H1 (cell line): ENCODE results near the gene ZBTB8B. TPM values are rescaled to one million over a fixed set of nuclear protein-coding genes. Genes with fewer than 3 reads are reported as not detected.

ENCODE experiments used
- CTCF ChIA-PET: fragments of 300-600 bp; sonication (Branson Sonifier 250); formaldehyde crosslinking; loops from one replicate; lab custom pipeline; 2021; ENCODE audit not compliant: partially characterized antibody; lab: Charles Lee
- POLR2A ChIA-PET: fragments of 300-600 bp; sonication (Branson Sonifier 250); formaldehyde crosslinking; loops from one replicate; lab custom pipeline; 2021; ENCODE audit warnings: inconsistent platforms; ENCODE audit not compliant: partially characterized antibody; lab: Charles Lee
- DNase-seq, 2 experiments: peaks; one replicate each; pipeline versions ENCODE4 v3.0.0 to v3.0.0-alpha.2; 2010 to 2022; ENCODE audit warnings: low spot score in 2 of 2, low read depth in 1 of 2, mixed read lengths in 1 of 2
- FAIRE-seq: peaks from 2 replicates; lab custom pipeline; 2011; peaks lifted over from hg19 to GRCh38; lab: Jason Lieb, UNC
- H2AFZ ChIP-seq: 2 replicates; pipeline ENCODE4 v1.8.1; 2012; ENCODE audit warnings: low read length, inconsistent platforms
- H2AK5ac ChIP-seq: 2 replicates; pipeline ENCODE4 v1.6.1; 2013; ENCODE audit warnings: low read depth, low read length
- H2BK120ac ChIP-seq: replicated peaks from 2 replicates; pipeline ENCODE3; 2013; ENCODE audit warnings: low read depth, low read length, inconsistent platforms
- H2BK12ac ChIP-seq: 2 replicates; pipeline ENCODE4 v1.6.1; 2013; ENCODE audit warnings: low read depth, low read length
- H2BK15ac ChIP-seq: 2 replicates; pipeline ENCODE4 v1.6.1; 2013; ENCODE audit warnings: low read length
- H2BK20ac ChIP-seq: 2 replicates; pipeline ENCODE4 v1.6.1; 2013; ENCODE audit warnings: low read length
- H2BK5ac ChIP-seq: 2 replicates; pipeline ENCODE4 v1.6.1; 2013; ENCODE audit warnings: low read depth, low read length
- H3K14ac ChIP-seq: 2 replicates; pipeline ENCODE4 v1.6.1; 2013; ENCODE audit warnings: inconsistent platforms; ENCODE audit not compliant: insufficient read length
- H3K18ac ChIP-seq: 2 replicates; pipeline ENCODE4 v1.6.1; 2013; ENCODE audit warnings: low read length; ENCODE audit errors: extremely low read depth
- H3K23ac ChIP-seq: 2 replicates; pipeline ENCODE4 v1.6.1; 2013; ENCODE audit warnings: inconsistent platforms; ENCODE audit not compliant: insufficient read length
- H3K23me2 ChIP-seq: 2 replicates; pipeline ENCODE4 v1.6.1; 2013; ENCODE audit warnings: low read depth, low read length
- H3K27ac ChIP-seq: 2 replicates; pipeline ENCODE4 v1.6.1; 2011; ENCODE audit warnings: low read depth, low read length, inconsistent platforms
- H3K27me3 ChIP-seq, 4 experiments: replicated peaks in 1 of 4; 1 replicate in 1 of 4; 2 replicates in 3 of 4; pipeline versions ENCODE4 v1.6.1 to v1.8.1; 2011 to 2013; ENCODE audit warnings: low read length in 3 of 4, mild to moderate bottlenecking in 3 of 4, inconsistent platforms in 2 of 4, mixed read lengths in 2 of 4, moderate library complexity in 1 of 4; ENCODE audit not compliant: control insufficient read depth in 3 of 4, insufficient read depth in 3 of 4; ENCODE audit errors: extremely low read depth in 1 of 4
- H3K36me3 ChIP-seq, 4 experiments: 2 replicates each; pipeline versions ENCODE4 v1.6.1 to v1.8.1; 2011 to 2013; ENCODE audit warnings: mild to moderate bottlenecking in 4 of 4, low read length in 3 of 4, moderate library complexity in 2 of 4, control low read depth in 1 of 4, inconsistent platforms in 1 of 4; ENCODE audit not compliant: insufficient read depth in 4 of 4, control insufficient read depth in 2 of 4
- H3K4ac ChIP-seq: replicated peaks from 2 replicates; pipeline ENCODE3; 2013; ENCODE audit warnings: low read length, low read depth, mixed read lengths, inconsistent platforms; ENCODE audit not compliant: insufficient read length
- H3K4me1 ChIP-seq, 4 experiments: replicated peaks in 1 of 4; 1 replicate in 1 of 4; 2 replicates in 3 of 4; pipeline versions ENCODE4 v1.6.1 to v1.8.1; 2011 to 2013; ENCODE audit warnings: low read length in 3 of 4, inconsistent platforms in 2 of 4, mixed read lengths in 1 of 4; ENCODE audit not compliant: insufficient read depth in 4 of 4, control insufficient read depth in 3 of 4
- H3K4me2 ChIP-seq, 2 experiments: 2 replicates each; pipeline versions ENCODE4 v1.6.1 to v1.8.1; 2011 to 2013; ENCODE audit warnings: low read depth in 2 of 2, low read length in 2 of 2, control low read depth in 1 of 2, inconsistent platforms in 1 of 2, mild to moderate bottlenecking in 1 of 2; ENCODE audit not compliant: insufficient read depth in 1 of 2
- H3K4me3 ChIP-seq, 4 experiments: fragments of 200-600, 300-600 bp in 1 of 4; sonication (generic), shearing (Covaris generic), sonication (Bioruptor Twin) in 1 of 4; 2 replicates each; pipeline versions ENCODE4 v1.5.1 to v1.8.1; 2011 to 2016; ENCODE audit warnings: low read length in 4 of 4, low read depth in 3 of 4, control low read depth in 2 of 4, inconsistent platforms in 2 of 4, mild to moderate bottlenecking in 2 of 4, mixed read lengths in 1 of 4, moderate library complexity in 1 of 4; ENCODE audit not compliant: insufficient read depth in 2 of 4; ENCODE audit errors: extremely low read depth in 1 of 4
- H3K56ac ChIP-seq: replicated peaks from 2 replicates; pipeline ENCODE3; 2013; ENCODE audit warnings: low read depth, mild to moderate bottlenecking, mixed read lengths, low read length, inconsistent platforms; ENCODE audit not compliant: insufficient read length
- H3K79me1 ChIP-seq: 2 replicates; pipeline ENCODE4 v1.6.1; 2013; ENCODE audit warnings: low read depth, low read length, control low read depth
- H3K79me2 ChIP-seq, 2 experiments: 2 replicates each; pipeline versions ENCODE4 v1.6.1 to v1.8.1; 2012 to 2013; ENCODE audit warnings: low read length in 2 of 2, mild to moderate bottlenecking in 2 of 2, inconsistent platforms in 1 of 2; ENCODE audit not compliant: insufficient read depth in 2 of 2, control insufficient read depth in 1 of 2
- H3K9ac ChIP-seq, 4 experiments: replicated peaks in 1 of 4; 1 replicate in 1 of 4; 2 replicates in 3 of 4; pipeline versions ENCODE4 v1.6.1 to v1.8.1; 2011 to 2013; ENCODE audit warnings: low read depth in 3 of 4, low read length in 3 of 4, control low read depth in 2 of 4, mild to moderate bottlenecking in 2 of 4, moderate library complexity in 2 of 4, inconsistent platforms in 1 of 4; ENCODE audit errors: extremely low read depth in 1 of 4
- H3K9me3 ChIP-seq, 2 experiments: 2 replicates each; pipeline versions ENCODE4 v1.6.1 to v1.8.1; 2012 to 2013; ENCODE audit warnings: mild to moderate bottlenecking in 2 of 2, moderate library complexity in 2 of 2, control low read depth in 1 of 2, inconsistent platforms in 1 of 2, low read depth in 1 of 2, low read length in 1 of 2, mixed read lengths in 1 of 2; ENCODE audit not compliant: insufficient read depth in 2 of 2
- H4K20me1 ChIP-seq, 2 experiments: replicated peaks in 1 of 2; 2 replicates each; pipeline versions ENCODE3 to v1.8.1; 2011 to 2013; ENCODE audit warnings: inconsistent platforms in 2 of 2, low read length in 2 of 2, mild to moderate bottlenecking in 1 of 2; ENCODE audit not compliant: insufficient read depth in 2 of 2, control insufficient read depth in 1 of 2
- H4K5ac ChIP-seq: 2 replicates; pipeline ENCODE4 v1.6.1; 2013; ENCODE audit warnings: low read length, low read depth, mixed read lengths, inconsistent platforms; ENCODE audit not compliant: insufficient read length
- H4K8ac ChIP-seq: 2 replicates; pipeline ENCODE4 v1.8.0; 2013; ENCODE audit warnings: mild to moderate bottlenecking, moderate library complexity, low read length, inconsistent platforms; ENCODE audit not compliant: insufficient read depth; ENCODE audit errors: extremely low read depth
- H4K91ac ChIP-seq: replicated peaks from 2 replicates; pipeline ENCODE3; 2013; ENCODE audit warnings: low read length, mixed read lengths, inconsistent platforms; ENCODE audit not compliant: insufficient read length
- BACH1 ChIP-seq: IDR thresholded peaks from 2 replicates; pipeline ENCODE4 v1.6.1; 2012; ENCODE audit warnings: low read length, improper control_type of control experiment
- CEBPB ChIP-seq: IDR thresholded peaks from 2 replicates; pipeline ENCODE4 v1.6.1; 2012; ENCODE audit warnings: low read depth, low read length
- NANOG ChIP-seq: IDR thresholded peaks from 2 replicates; pipeline ENCODE4 v1.6.1; 2011; ENCODE audit warnings: low read length, low read depth, mild to moderate bottlenecking, inconsistent platforms; ENCODE audit not compliant: insufficient read depth, poor library complexity, severe bottlenecking
- POLR2A ChIP-seq, 2 experiments: IDR thresholded peaks; 1 replicate in 1 of 2; 2 replicates in 1 of 2; pipeline ENCODE4 v1.6.1; 2011; ENCODE audit warnings: low read depth in 2 of 2, low read length in 2 of 2, mild to moderate bottlenecking in 2 of 2; ENCODE audit errors: control extremely low read depth in 1 of 2
- WGBS, 2 experiments: shearing (Covaris generic) in 1 of 2; methylation state at CpG; one replicate each; pipeline versions ENCODE4 v1.1.6 to v1.1.7; 2013 to 2015; ENCODE audit warnings: low lambda C conversion rate in 2 of 2, mixed read lengths in 2 of 2, inconsistent platforms in 1 of 2, low coverage in 1 of 2, missing lambda C conversion rate in 1 of 2; ENCODE audit not compliant: insufficient replicate concordance in 2 of 2, insufficient coverage in 1 of 2, insufficient read length in 1 of 2; ENCODE audit errors: extremely low coverage in 1 of 2, missing lambda C conversion rate in 1 of 2; 5-methylcytosine and 5-hydroxymethylcytosine counted together
- polyA plus RNA-seq, 7 experiments: library from polyadenylated mRNA; depleted of rRNA in 3 of 7; stranded (reverse) in 5 of 7; unstranded in 2 of 7; fragments of >200 nt in 5 of 7; fragments of 200-250 nt in 2 of 7; gene quantifications; 1 replicate in 5 of 7; 2 replicates in 1 of 7; 4 replicates in 1 of 7; pipeline versions ENCODE4 v1.2.1 to v1.2.3, GENCODE V29; 2011 to 2013; ENCODE audit warnings: missing spikeins in 2 of 7, mixed read lengths in 2 of 7
- total RNA-seq: library from RNA; stranded (reverse); fragmentation: NEBNext Ultra II Directional; extraction: Animal tissue kit (Norgen Biotek cat#: 25700); gene quantifications from 2 replicates; pipeline ENCODE4 v1.2.1, GENCODE V29; 2021
- TF ChIP-seq, protein P1 (sequence below): IDR thresholded peaks from 2 replicates; pipeline ENCODE4 v1.6.1; 2012; ENCODE audit warnings: inconsistent platforms

The ZBTB8B gene
- total and polyA plus RNA-seq, 2 of the 8 experiments (the other 6 are each of a cell fraction or from before 2014, with no cell fraction given): 1.3 to 3.7 TPM

DNA sequence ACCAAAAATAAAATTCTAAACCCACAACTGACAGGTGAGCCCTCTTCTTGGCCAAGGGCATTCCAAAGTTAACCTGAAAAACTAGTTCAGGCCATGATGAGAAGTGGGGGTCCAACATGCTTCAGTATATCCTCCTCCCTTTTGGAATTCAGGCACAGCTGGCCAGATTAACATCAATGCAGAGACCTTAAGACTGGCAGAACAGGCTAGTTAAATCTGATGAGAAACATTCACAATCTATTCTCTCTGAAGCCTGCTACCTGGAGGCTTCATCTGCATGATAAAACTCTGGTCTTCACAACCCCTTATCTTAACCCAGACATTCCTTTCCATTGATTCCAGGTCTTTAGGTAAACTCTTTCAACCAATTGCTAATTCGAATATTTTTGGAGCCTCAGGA lies 26.7 kb upstream of the ZBTB8B start:
- peak overlapping the region in 1 of 2 experiments; percentile 35; a peak in 1 of 4 replicates for H3K4me2 ChIP-seq
- H3K36me3 ChIP-seq: no peaks in the 10 kb centered on the region
- CTCF ChIA-PET: interaction anchor here (0.9 to 2.8 kb wide), 4 partner anchors 11 to 274 kb away, joined by 3 to 10 read pairs (median 4); no protein-coding TSS in a partner anchor
- no peak for FAIRE-seq
- peak overlapping the region; percentile 80 for H3K27ac ChIP-seq
- no peak overlapping the region for H3K23ac ChIP-seq
- peak overlapping the region; percentile 86; the same call in 1 of the 2 replicates for H2BK5ac ChIP-seq
- no peak overlapping the region for H2AFZ ChIP-seq
- no peaks in the 10 kb centered on the region for H4K20me1 ChIP-seq
- peak overlapping the region in 1 of 4 experiments; percentile 34; a peak in 1 of 7 replicates for H3K9ac ChIP-seq
- H3K79me1 ChIP-seq: no peaks in the 10 kb centered on the region
- DNase-seq: peak; percentile 57 to 66
- H3K4me1 ChIP-seq: peaks cover 0 to 6% (median 2%) of the 10 kb centered on the region in 4 experiments; a peak in 3 of 7 replicates
- no peaks in the 10 kb centered on the region for H3K79me2 ChIP-seq
- 43% methylated on average over 1 of the region's 1 CpG; no CpG with 5 or more reads in 1 of the 2 experiments for WGBS, 2 experiments
- no peaks in the 10 kb centered on the region for H3K23me2 ChIP-seq
- no peak overlapping the region for H2BK12ac ChIP-seq
- H3K56ac ChIP-seq: no peak overlapping the region
- H3K9me3 ChIP-seq: peaks cover 11 to 13% of the 10 kb centered on the region in 2 experiments; a peak in 2 of 4 replicates
- H4K91ac ChIP-seq: peak overlapping the region; percentile 97
- no peak overlapping the region for H2BK20ac ChIP-seq
- POLR2A ChIA-PET: interaction anchor here (0.7 to 3.8 kb wide), 4 partner anchors 11 to 252 kb away, joined by 3 to 17 read pairs (median 4); partner anchors contain the start of gene ZBTB8B
- H3K4ac ChIP-seq: no peak overlapping the region
- peak overlapping the region; percentile 14 for H4K5ac ChIP-seq
- H3K27me3 ChIP-seq: no peaks in the 10 kb centered on the region
- no peak overlapping the region for H2BK15ac ChIP-seq
- H3K14ac ChIP-seq: no peak overlapping the region
- peak overlapping the region; percentile 92 for H2BK120ac ChIP-seq
- H3K18ac ChIP-seq: no peak overlapping the region
- H2AK5ac ChIP-seq: no peak overlapping the region
- H3K4me3 ChIP-seq: peak overlapping the region in 1 of 4 experiments; percentile 14; a peak in 1 of 8 replicates
- no peak overlapping the region for H4K8ac ChIP-seq
- TF ChIP-seq POLR2A (IDR thresholded peaks at IDR 0.05; ENCODE audit: control extremely low read depth in 1 of 2, low read depth in 2 of 2, low read length in 2 of 2): no peak
- no peak for TF ChIP-seq CEBPB
- TF ChIP-seq, protein P1, sequence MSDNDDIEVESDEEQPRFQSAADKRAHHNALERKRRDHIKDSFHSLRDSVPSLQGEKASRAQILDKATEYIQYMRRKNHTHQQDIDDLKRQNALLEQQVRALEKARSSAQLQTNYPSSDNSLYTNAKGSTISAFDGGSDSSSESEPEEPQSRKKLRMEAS: no peak
- peak; percentile 99 for TF ChIP-seq NANOG
- TF ChIP-seq BACH1: no peak
